GM18951 (cell line): Measurements from ENCODE around the gene RAB4A.

Source experiments
- POLR2A ChIP-seq: IDR thresholded peaks from 4 replicates; pipeline ENCODE4 v1.6.1; 2011; ENCODE audit warnings: mild to moderate bottlenecking; ENCODE audit not compliant: insufficient read length, insufficient read depth; ENCODE audit errors: extremely low read depth
- in situ Hi-C: fragments of 300-500 bp; cut with MboI; formaldehyde crosslinking; loops from one replicate; pipeline ENCODE4 v1.12.0; 2022; ENCODE audit warnings: low sequenced_read_pairs, mixed read lengths, inconsistent platforms; ENCODE audit not compliant: unreplicated experiment

Gene RAB4A, protein sequence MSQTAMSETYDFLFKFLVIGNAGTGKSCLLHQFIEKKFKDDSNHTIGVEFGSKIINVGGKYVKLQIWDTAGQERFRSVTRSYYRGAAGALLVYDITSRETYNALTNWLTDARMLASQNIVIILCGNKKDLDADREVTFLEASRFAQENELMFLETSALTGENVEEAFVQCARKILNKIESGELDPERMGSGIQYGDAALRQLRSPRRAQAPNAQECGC

DNA sequence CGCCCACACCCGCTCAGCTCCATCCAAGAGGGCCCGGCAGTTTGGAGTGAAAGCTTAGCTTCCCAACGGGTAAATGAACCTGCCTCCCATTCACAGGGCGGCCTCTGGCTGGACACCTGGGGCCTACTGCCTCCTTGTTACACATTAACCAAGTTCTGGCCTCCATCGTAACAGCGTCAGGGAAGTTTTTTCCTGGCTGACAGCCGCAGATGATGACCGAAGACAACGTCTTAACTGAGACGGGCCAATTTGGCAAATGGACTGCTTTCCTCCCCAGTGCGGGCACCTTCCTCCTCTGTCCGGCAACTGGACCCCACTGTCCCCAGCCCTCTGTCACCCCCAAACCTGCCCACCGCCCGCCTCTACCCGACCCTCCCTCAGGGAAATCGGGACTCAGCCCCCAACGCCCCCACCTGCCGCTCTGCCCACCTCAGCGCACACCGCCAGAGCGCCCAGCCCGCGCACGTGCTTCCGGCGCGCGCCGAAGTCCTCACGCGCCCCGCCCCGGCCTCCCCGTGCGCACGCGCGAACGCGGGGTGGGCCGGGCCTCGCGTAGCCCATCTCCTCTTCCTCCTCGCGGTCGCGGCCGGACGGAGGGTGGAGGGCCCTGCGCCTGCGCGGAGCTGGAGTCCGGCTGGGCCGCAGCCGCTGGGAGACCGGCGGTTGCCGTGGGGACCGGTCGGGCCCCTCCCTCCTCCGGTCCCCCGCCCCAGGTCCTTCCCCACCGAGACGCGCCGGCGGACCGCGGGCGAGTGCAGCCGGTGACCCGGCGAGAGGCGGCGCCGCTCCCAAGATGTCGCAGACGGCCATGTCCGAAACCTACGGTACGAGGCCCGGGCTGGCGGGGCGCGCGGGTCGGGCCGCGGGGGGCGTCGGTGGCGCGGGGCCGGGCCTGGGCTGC lies at the start of gene RAB4A:
Gene RAB4A, plus strand, starts transcription at position 565 of the 901 bp plus-strand sequence. Its CDS starts 229 bp downstream, at position 794.
- in situ Hi-C loops: loop anchor here (25.0 kb wide), 1 partner anchor 1042 kb away; no protein-coding TSS in a partner anchor
- peak; percentile 81 for TF ChIP-seq POLR2A

DNA sequence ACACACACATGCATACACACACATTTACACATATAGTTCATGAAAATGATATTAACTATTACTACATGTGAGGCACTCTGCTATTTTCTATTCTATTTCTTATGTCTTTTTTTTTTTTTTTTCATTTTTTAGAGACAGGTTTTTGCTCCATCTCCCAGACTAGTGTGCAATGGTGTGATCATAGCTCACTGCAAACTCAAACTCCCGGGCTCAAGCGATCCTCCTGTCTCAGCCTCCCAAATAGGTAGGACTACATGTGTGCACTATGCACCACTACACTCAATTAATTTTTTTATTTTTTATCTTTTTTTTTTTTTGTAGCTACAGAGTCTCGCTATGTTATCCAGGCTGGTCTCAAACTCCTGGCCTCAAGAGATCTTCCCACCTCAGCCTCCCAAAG lies 48.8 kb upstream of the RAB4A start:
- no peak for TF ChIP-seq POLR2A
- in situ Hi-C loops: no loop called here

- TF ChIP-seq POLR2A: no peak
- in situ Hi-C loops: no loop called here
These were observed 47.4 kb upstream of the RAB4A start for GRCh38 chr1:229223498-229223897.

GRCh38 chr1:229224308-229224707 lies 46.6 kb upstream of the RAB4A start:
- in situ Hi-C loops: no loop called here
- no peak for TF ChIP-seq POLR2A

DNA sequence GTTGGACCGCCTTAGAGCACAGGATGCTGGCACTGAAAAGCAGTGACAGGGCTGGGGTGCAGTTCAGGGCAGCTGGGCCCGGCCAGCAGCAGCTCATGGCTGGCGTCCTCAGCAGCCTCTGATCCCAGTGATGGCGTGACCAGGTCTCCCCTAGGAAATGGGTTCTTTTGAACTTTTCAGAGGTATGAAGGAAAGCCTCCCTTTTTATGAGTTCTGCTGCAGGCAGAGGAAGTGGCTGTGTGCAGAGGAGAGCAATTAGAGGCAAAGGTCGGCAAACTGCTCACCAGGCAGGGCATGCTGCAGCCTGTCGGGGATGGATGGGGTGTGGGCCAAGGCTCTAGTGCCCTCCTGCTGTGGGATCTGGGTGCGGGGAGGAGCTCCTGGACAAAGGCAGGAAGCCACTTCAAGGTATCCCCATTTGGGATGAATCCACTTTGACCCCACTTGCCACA lies 45.6 kb upstream of the RAB4A start:
- no peak for TF ChIP-seq POLR2A
- in situ Hi-C loops: no loop called here

GRCh38 chr1:229226796-229227195 lies 44.1 kb upstream of the RAB4A start:
- no peak for TF ChIP-seq POLR2A
- in situ Hi-C loops: no loop called here

DNA sequence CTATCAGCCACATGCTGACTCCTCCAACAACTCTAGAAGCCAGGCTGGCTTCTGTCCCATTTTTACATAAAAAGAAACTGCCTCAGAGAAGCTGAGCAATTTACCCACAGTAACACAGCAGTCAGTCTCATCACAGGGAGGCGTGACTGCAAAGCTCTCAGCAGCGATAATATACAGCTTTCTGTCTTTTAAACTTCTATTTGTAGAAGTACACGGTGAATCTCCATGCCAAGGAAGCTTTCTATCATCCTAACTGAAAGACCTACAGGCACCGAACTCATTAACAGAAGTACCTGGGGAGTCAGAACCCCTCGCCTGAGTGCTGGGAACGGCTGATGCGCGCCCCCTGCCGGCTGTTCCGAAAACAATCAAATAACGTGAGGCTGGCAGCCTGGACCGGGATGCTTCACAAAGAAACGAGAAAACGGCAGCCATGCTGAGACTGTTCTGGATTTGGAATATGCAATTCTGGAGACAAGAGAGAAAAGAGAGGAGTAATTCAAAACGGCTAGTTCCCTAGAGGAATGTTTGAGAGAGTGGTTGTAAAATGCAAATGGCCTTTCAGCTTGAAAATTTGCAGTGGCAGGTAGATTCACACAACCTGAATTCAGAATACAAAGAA lies 43.5 kb upstream of the RAB4A start:
- in situ Hi-C loops: no loop called here
- TF ChIP-seq POLR2A: no peak

GRCh38 chr1:229228522-229228921 lies 42.4 kb upstream of the RAB4A start:
- TF ChIP-seq POLR2A: no peak
- in situ Hi-C loops: no loop called here

- in situ Hi-C loops: no loop called here
- TF ChIP-seq POLR2A: no peak
These were observed 41.7 kb upstream of the RAB4A start for GRCh38 chr1:229229137-229229720.

- in situ Hi-C loops: no loop called here
- TF ChIP-seq POLR2A: no peak
These were observed 41.2 kb upstream of the RAB4A start for GRCh38 chr1:229229721-229230139.

GRCh38 chr1:229230140-229230892 lies 40.6 kb upstream of the RAB4A start:
- in situ Hi-C loops: no loop called here
- no peak for TF ChIP-seq POLR2A

DNA sequence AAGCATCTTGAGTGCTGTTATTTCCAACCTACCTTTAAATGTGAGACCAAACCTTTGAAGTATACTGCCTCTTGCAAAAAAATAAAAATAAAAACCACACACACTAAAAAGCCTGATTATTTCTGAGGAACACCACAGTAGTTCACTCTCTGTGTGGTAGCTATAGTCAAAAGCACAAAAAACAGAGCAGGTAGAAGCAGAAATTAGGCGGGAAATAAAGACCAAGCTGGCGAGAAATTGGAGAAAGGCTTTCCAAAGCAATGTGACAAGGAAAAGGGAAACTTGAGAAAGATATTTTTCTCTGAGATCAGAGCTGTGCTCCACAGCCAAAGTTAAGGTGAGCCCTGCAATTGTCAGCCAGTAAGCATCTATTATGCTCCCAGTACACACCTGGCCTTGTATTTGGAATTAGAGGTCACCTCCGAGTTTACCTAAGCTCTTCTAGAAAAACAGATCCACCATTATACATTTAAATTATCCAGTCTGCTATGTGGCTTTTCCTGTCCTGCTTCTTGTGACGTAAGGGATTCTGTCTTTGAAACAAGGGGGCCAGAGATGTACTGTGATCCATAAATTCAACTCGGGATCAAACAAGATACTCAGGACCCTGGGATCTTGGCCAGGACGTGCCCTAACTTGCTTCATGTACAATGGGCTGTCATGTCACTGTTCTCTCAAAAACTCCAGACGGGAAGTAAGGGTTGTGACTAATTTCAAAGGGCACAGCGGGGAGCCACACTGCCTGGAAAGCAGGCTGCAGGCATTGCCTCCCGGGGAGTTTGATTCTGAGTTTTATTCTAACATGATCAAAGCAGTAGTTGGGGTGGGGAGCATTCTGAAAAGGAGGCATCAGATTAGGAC lies 39.8 kb upstream of the RAB4A start:
- TF ChIP-seq POLR2A: no peak

DNA sequence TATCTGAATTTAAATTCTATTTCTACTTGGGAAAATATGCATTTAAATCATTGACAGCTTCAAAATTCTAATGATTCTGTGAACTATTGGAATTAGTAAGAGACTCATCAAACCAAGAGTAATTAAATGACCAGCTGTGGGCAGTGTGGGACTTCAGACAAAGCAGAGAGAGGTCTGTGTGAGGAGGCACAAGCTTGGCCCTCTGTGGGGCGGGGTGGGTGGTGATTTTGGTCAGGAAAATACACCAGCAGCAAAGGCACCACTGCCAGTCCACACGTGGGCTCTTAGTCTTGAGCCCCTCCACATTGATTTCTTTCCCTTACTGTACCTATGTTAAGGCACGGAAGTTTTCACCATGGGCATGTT lies 39.2 kb upstream of the RAB4A start:
- no peak for TF ChIP-seq POLR2A
- in situ Hi-C loops: no loop called here

More for the DNA sequence above, 39.8 kb upstream of the RAB4A start:
- in situ Hi-C loops: no loop called here
